DMS79 treated with DMSO at 0.1 percent for 48 hours (cell line): ENCODE measurements around the gene PRKCB.
"Not testable (repeated sequence)": the region's sequence is repeated elsewhere in the genome, so short reads cannot be mapped to it uniquely, and the experiment has no call there.

Source experiments
- DNase-seq: peaks from one replicate; lab custom pipeline; 2025; lab: John Stamatoyannopoulos, UW

PRKCB gene

GRCh38 chr16:24174957-24175356, 339.2 kb downstream of the PRKCB start:
- peak; percentile 53 for DNase-seq

- DNase-seq = no peak
Measured at GRCh38 chr16:24178496-24178895, 342.7 kb downstream of the PRKCB start.

DNA sequence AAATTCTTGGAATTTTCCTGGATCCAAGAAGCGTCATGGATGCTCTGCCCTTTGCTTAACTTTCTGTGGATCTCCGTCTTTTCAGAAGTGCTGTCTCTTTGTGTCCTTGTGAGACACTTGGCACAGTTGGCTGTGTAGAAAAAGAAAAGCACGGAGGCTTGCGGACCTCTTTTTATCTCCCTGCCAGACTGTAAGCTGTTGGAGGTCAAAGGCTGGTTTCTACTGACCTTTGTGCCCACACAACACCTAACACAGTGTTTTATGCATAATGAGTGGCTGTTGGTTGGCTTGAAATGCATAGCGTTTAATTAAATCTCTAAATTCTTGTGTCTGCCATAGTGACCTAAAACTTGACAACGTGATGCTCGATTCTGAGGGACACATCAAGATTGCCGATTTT, 344.7 kb downstream of the PRKCB start:
- DNase-seq = no peak

- no peak for DNase-seq
Measured at GRCh38 chr16:24188021-24188542, 352.3 kb downstream of the PRKCB start.

GRCh38 chr16:24188751-24189318, 353.1 kb downstream of the PRKCB start:
- DNase-seq = no peak

- no peak for DNase-seq
Measured at GRCh38 chr16:24189941-24190340, 354.2 kb downstream of the PRKCB start.

DNA sequence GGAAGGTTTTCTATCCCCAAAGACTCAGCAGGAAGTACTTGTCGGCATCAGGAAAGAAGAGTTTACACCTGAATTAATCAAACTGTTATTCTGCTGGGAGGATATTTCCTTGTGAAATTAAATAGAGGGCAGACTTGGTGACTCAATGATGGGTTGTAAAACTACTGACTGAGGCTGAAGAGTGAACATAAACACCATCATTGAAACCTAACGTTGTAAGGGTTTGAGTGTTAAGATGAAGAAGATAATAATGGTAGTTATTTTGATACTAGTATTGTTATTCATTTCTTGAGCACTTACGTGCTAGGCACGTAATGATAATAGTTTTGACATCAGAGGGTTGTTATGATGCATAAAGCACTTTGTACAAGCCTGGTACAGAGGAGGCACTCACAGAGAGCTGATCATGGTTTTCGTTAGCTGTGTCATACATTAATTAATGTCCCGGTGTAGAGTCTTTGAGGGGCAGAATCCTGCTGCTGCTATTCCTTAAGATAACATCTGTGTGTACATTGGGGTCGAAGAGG, 356.2 kb downstream of the PRKCB start:
- no peak for DNase-seq

DNA sequence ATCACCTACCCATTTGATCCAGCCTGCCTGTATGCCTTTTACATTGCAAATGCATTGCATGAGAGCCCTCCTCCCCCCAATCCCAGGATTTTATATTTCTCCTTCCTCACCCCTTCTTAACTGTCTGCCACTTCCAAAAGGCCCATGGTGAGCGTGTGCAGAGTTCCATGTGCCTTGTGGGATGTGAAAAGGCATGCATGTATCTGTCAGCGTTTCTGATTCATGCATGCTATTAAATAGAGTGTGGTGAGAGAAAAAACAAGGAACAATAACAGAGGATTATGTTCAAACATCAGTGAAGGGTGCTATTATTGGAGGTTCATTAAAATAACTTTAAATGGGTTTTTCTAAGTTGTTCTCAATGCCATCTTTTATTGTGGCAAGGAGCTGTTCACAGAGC, 359.4 kb downstream of the PRKCB start:
- DNase-seq = no peak

DNA sequence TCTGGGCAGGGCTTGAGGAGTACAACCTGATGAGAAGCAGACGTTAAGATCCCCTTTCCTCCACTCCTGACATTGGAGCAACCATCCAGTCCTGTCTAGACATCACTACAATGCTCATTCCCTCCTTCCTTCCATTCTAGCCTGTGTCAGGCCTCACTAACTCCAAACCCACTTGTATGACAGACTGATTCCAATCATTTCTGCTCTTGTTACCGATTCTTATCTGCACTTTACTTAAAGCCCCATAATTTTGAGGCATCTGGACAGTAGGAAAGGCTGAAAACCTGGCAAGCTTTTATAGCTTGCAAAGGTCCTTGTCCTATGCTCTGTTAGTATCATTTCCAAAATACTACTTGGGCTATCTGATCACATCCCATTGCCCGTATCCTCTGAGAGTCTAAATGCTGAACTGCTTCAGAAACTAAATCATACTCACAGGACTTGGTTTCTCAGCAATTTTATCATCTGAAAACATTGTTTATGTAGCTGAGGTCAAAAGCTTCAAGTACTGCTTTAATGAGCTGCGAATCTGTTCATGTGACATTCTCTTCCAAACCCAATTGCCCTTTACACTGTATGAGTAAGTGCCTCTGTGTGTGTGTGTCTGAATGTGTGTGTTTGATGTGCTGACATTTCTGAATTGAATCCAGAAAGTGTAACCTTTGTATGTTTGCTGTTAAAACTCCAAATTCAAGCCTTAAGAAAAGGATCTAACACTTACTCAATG, 363.2 kb downstream of the PRKCB start:
- DNase-seq = peak; percentile 42

- no peak for DNase-seq
Measured at GRCh38 chr16:24203675-24204074, 367.9 kb downstream of the PRKCB start.

DNA sequence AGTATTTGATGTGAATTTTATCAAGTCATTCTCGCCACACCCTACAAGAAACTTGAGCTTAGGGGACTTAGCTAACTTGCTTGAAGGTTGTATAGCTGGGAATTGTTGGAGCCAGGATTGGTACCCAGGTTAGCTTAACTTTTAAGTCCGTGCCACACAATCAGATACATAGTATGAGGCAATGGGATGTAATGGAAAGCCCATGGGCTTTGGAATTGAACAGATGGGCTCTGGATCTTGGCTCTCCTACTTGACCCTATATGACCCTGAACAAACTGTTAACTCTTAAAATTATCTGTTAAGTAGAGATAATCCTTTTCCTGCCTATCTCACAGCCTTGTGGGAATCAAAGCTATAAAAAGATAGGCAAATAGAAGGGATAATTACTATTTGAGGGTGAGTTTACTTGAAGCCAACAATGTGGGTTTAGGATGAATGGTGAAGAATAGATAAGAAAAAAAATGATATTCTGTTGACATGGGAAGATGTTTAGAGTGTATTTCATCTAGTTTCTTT, 368.4 kb downstream of the PRKCB start:
- no peak for DNase-seq

DNA sequence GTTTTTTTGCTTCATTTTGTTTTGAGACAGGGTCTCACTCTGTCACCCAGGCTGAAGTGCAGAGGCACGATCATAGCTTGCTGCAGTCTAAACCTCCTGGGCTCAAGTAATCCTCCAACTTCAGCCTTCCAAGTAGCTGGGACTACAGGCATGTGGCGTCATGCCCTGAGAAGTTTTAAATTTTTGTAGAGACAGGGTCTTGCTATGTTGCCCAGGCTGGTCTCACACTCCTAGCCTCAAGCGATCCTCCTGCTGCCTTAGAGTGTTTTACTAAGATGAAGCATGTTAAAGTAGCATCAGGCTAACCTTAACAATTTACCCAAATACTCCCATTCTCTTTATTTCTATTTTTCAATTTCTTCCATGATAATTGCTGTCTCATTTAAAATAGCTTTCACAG, 371.1 kb downstream of the PRKCB start:
- DNase-seq = no peak

DNA sequence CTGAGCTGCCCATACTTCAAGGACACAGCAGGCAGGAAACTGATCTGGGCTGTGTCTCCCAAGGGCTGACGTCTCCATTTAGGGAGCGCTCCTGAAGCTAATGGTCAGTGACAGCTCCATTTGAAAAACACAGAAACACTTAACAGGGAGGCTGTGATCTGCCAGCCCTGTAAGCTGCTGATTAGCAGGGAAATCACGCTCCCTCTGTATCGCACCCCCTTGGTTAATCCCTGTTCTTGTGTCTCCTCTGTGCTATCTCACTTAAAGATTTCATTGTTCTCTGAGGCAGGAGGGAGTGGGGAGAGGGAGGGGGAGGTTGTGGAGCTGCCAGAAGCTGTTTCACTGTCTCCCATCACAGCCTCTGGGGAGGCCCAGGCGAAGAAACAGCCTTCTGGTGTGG, 372.9 kb downstream of the PRKCB start:
- DNase-seq = no peak

GRCh38 chr16:24214992-24215391, 379.2 kb downstream of the PRKCB start:
- peak; percentile 26 for DNase-seq

DNA sequence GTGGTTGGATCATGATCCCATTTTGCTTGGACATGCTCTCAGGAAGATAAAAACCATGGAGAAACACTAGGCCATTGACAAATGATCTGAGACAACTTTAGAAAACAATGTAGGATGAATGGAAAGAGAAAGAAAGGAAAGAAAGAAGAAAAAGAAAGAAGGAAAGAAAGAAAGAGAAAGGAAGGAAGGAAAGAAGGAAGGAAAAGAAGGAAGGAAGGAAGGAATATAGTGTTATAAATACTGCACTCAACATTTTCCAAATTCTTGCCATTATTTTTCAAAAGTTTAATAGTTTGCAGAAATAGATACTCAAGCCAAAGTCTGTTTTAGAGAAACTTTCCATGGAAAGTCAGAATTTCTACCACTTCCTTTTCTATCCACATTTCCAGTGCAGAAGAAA, 381.2 kb downstream of the PRKCB start:
- no peak for DNase-seq

DNA sequence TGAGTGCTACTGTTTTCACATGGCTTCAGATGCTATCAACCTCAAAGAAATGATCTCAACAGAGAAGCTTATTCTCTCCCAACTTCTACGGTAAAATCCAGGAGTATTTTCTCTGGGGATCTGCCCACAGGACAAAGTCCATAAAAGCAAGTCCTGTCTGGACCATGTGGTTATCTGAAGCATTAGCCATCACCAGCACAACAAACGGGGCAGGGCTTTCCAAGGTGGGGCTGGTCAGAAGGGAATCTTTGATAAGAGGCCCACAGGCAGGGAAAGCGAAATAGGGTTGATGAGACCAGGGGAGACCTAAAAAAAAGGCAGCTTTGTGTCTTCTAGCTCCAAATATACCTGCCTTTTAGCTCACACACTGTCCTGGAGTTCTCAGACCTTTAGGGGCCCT, 381.7 kb downstream of the PRKCB start:
- DNase-seq = no peak

DNA sequence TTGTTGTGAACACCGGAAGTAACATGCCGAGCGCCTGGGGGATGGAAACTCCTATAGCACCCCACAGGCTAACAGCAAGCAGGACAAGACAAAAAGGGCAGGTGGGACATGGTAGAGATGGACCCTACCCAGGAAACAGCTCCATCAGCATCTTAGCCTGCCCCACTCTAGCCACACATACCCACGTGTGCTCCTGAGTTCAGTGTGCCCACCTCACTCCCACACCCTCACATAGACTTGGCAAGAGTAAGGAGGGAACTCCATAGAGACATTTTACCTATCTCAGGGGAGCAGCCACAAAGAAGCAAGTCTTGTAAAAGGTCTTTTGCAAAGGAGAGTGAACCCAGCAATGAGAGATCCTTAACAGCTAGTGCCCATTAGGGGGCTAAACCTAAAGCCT, 382.5 kb downstream of the PRKCB start:
- no peak for DNase-seq

GRCh38 chr16:24221219-24221618, 385.4 kb downstream of the PRKCB start:
- no peak for DNase-seq

- DNase-seq = no peak
Measured at GRCh38 chr16:24228514-24228913, 392.7 kb downstream of the PRKCB start.

- no peak for DNase-seq
Measured at GRCh38 chr16:24232936-24233335, 397.2 kb downstream of the PRKCB start.

GRCh38 chr16:24234737-24235136, 399.0 kb downstream of the PRKCB start:
- no peak for DNase-seq

- no peak for DNase-seq
Measured at GRCh38 chr16:24235806-24236205, 400.0 kb downstream of the PRKCB start.

DNA sequence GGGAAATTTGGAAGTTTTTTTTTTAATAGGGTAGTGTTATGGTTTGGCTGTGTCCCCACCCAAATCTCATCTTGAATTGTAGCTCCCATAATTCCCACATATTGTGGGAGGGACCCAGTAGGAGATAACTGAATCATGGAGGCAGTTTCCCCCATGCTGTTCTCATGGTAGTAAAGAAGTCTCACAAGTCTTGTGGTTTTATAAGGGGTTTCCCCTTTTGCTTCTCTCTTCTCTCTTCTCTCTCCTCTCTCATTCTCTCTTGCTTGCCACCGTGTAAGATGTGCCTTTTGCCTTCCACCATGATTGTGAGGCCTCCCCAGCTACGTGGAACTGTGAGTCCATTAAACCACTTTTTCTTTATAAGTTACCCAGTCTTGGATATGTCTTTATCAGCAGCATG, 403.1 kb downstream of the PRKCB start:
- not testable (repeated sequence) for DNase-seq
